Spleen (tissue), 11 donors: ENCODE results near the gene PDK4. TPM values are rescaled to one million over a fixed set of nuclear protein-coding genes. Genes with fewer than 3 reads are reported as not detected.

Experiments
- DNase-seq: peaks from one replicate; pipeline ENCODE4 v3.0.0-alpha.2; 2020
- H3K27ac ChIP-seq, 8 donors: fragments of 200-600 bp; sonication (generic) in 7 of 8; 1 replicate in 4 of 8; 2 replicates in 4 of 8; pipeline versions ENCODE4 v1.5.0 to v1.8.0; 2016 to 2021; ENCODE audit warnings: inconsistent platforms in 4 of 8, mild to moderate bottlenecking in 4 of 8, moderate library complexity in 1 of 8
- H3K27me3 ChIP-seq, 7 donors: fragments of 200-600 bp; sonication (generic) in 6 of 7; replicated peaks in 1 of 7; 1 replicate in 4 of 7; 2 replicates in 3 of 7; pipeline versions ENCODE4 v1.5.0 to v1.8.0; 2016 to 2021; ENCODE audit warnings: inconsistent platforms in 3 of 7, mild to moderate bottlenecking in 1 of 7
- H3K36me3 ChIP-seq, 6 donors: fragments of 200-600 bp; sonication (generic) in 5 of 6; 1 replicate in 4 of 6; 2 replicates in 2 of 6; pipeline versions ENCODE4 v1.5.0 to v1.8.0; 2016 to 2021; ENCODE audit warnings: inconsistent platforms in 2 of 6
- H3K4me1 ChIP-seq, 6 donors: fragments of 200-600 bp; sonication (generic) in 5 of 6; 1 replicate in 3 of 6; 2 replicates in 3 of 6; pipeline versions ENCODE4 v1.5.0 to v1.8.0; 2016 to 2021; ENCODE audit warnings: inconsistent platforms in 3 of 6
- H3K4me3 ChIP-seq, 8 donors: fragments of 200-600 bp; sonication (generic) in 7 of 8; 1 replicate in 4 of 8; 2 replicates in 4 of 8; pipeline versions ENCODE4 v1.5.0 to v1.8.0; 2016 to 2021; ENCODE audit warnings: inconsistent platforms in 4 of 8, mild to moderate bottlenecking in 4 of 8, moderate library complexity in 2 of 8
- H3K9me3 ChIP-seq, 8 donors: fragments of 200-600 bp; sonication (generic) in 7 of 8; 1 replicate in 4 of 8; 2 replicates in 4 of 8; pipeline versions ENCODE4 v1.5.0 to v1.8.0; 2016 to 2021; ENCODE audit warnings: inconsistent platforms in 4 of 8
- CTCF ChIP-seq, 11 experiments: fragments of 200-600 bp in 7 of 11; fragments of 450-650 bp in 4 of 11; sonication (generic) in 4 of 11; IDR thresholded peaks in 8 of 11; conservative IDR thresholded peaks in 3 of 11; 1 replicate in 7 of 11; 2 replicates in 4 of 11; pipeline versions ENCODE4 v1.4.0 to v1.8.0; 2016 to 2021; ENCODE audit warnings: antibody characterized with exemption in 11 of 11, inconsistent platforms in 4 of 11, mild to moderate bottlenecking in 1 of 11
- POLR2A ChIP-seq, 3 donors: fragments of 450-650 bp; IDR thresholded peaks; one replicate each; pipeline ENCODE4 v1.5.1; 2017; ENCODE audit warnings: antibody characterized with exemption in 3 of 3, mild to moderate bottlenecking in 1 of 3
- POLR2AphosphoS5 ChIP-seq, 3 donors: sonication (generic); formaldehyde crosslinking; IDR thresholded peaks; one replicate each; pipeline ENCODE4 v1.5.1; 2017; ENCODE audit warnings: antibody characterized with exemption in 3 of 3
- WGBS, 5 donors: extraction: QIAGEN DNeasy Blood & Tissue Kit in 3 of 5; methylation state at CpG; one replicate each; pipeline versions ENCODE4 v1.1.5 to v1.1.7; 2013 to 2018; 5-methylcytosine and 5-hydroxymethylcytosine counted together
- intact Hi-C: fragments of 100-400 bp; cut with DNase I; formaldehyde crosslinking; loops from one replicate; pipeline ENCODE4 v1.15.0; 2023; ENCODE audit warnings: low total_unique reads
- polyA plus RNA-seq, 3 donors: library from polyadenylated mRNA; stranded (reverse); fragments of 200-250 nt; gene quantifications; one replicate each; pipeline ENCODE4 v1.2.1, GENCODE V29; 2013
- total RNA-seq, 7 donors: library from RNA; depleted of rRNA in 3 of 7; stranded (reverse); fragments of >200 nt in 3 of 7; fragmentation: NEBNext Ultra II Directional in 4 of 7; extraction: Animal tissue kit (Norgen Biotek cat#: 25700) in 4 of 7; gene quantifications; one replicate each; pipeline versions ENCODE4 v1.1.0 to v1.2.1, GENCODE V29; 2016 to 2021
- donor health status: healthy with polysubstance abuse.
- donor health status: DM: no; HTN: no; CAD: no; lungs with moderate emphysema.
- donor health status: DM: no; HTN: no; CAD: no.
- donor health status: Bipolar disorder and iron deficiency.
- donor health status: healthy.
- donor health status: DM: no; HTN: no; CAD: no.
- donor health status: DM: yes; HTN: yes; CAD: no.

The PDK4 gene
- total and polyA plus RNA-seq, 10 donors, result 21.1 to 1,055 (median 167) TPM

GRCh38 chr7:95585426-95585789 lies 10.9 kb downstream of the PDK4 start:
- peaks cover 0 to 35% (median 16%) of the 10 kb centered on the region in 6 donors for H3K4me1 ChIP-seq
- H3K27ac ChIP-seq, result peak overlapping the region in 3 of 8 donors; percentile 10 to 94 (median 26)
- intact Hi-C loops, result no loop called here
- 62 to 84% (median 76%) methylated on average over 3 of the region's 3 CpGs for WGBS, 5 donors
- peaks cover 0 to 77% (median 26%) of the 10 kb centered on the region in 6 donors for H3K36me3 ChIP-seq
- H3K27me3 ChIP-seq, result no peaks in the 10 kb centered on the region
- H3K4me3 ChIP-seq, result peak overlapping the region in 1 of 8 donors; percentile 81
- TF ChIP-seq POLR2AphosphoS5 (IDR thresholded peaks at IDR 0.05), result peak in 1 of 3 donors; percentile 88
- TF ChIP-seq POLR2A (IDR thresholded peaks at IDR 0.05), result no peak
- DNase-seq, result no peak
- H3K9me3 ChIP-seq, result no peaks in the 10 kb centered on the region

DNA sequence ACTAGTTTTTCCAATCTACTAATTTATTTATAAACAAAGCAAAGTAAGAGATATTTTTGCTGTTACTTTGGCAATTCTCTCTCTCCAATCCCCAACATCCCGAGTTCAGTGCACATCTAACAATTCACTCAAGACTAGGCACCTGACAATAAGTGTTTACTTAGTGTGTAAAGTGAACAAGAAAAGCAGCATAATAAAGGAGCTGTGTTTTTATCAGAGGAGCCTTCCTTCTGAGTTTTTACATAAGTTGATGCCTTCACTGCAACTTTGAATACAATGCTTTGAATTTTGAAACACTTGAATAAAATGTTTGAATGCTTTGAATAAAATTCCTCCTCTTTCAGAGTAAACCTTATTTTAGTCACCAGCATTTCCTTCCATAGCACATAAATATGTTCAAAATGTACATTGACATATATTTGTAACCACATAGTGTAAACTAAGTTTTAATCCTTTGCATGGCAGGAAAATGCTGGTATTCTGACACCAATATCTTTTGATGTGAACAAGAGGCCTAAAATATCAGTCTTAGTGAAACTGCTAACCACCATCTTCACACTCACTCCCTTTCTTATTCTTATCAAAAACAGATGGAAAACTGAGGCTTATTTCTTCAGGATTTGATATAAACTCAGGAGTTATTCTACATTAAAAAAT lies 11.4 kb downstream of the PDK4 start:
- no peaks in the 10 kb centered on the region for H3K27me3 ChIP-seq
- peaks cover 0 to 72% (median 26%) of the 10 kb centered on the region in 6 donors for H3K36me3 ChIP-seq
- no peaks in the 10 kb centered on the region for H3K9me3 ChIP-seq
- 78 to 91% (median 86%) methylated on average over 1 of the region's 1 CpG for WGBS, 5 donors
- no peak for DNase-seq
- TF ChIP-seq POLR2A (IDR thresholded peaks at IDR 0.05) (peak in 1 of 3 donors; percentile 48), CTCF (IDR thresholded peaks at IDR 0.05 in 8 of 11, conservative IDR thresholded peaks at IDR 0.05 in 3 of 11) (no peak), POLR2AphosphoS5 (IDR thresholded peaks at IDR 0.05) (peak in 1 of 3 donors; percentile 39)
- peak overlapping the region in 1 of 8 donors; percentile 81 for H3K4me3 ChIP-seq
- H3K27ac ChIP-seq, result peak overlapping the region in 3 of 8 donors; percentile 10 to 94 (median 26)
- peaks cover 0 to 35% (median 16%) of the 10 kb centered on the region in 6 donors for H3K4me1 ChIP-seq
- intact Hi-C loops, result no loop called here

GRCh38 chr7:95583834-95584621 lies 12.3 kb downstream of the PDK4 start:
- DNase-seq, result no peak
- intact Hi-C loops, result no loop called here
- Histone ChIP-seq H3K9me3 (no peaks in the 10 kb centered on the region), H3K4me3 (no peak overlapping the region), H3K27ac (peak overlapping the region in 2 of 8 donors; percentile 6 to 10), H3K36me3 (peaks cover 0 to 63% (median 25%) of the 10 kb centered on the region in 6 donors), H3K27me3 (no peaks in the 10 kb centered on the region), H3K4me1 (peaks cover 0 to 27% (median 11%) of the 10 kb centered on the region in 6 donors)
- 59 to 91% (median 61%) methylated on average over 3 of the region's 3 CpGs for WGBS, 5 donors
- TF ChIP-seq CTCF (IDR thresholded peaks at IDR 0.05 in 8 of 11, conservative IDR thresholded peaks at IDR 0.05 in 3 of 11), result no peak
- TF ChIP-seq POLR2AphosphoS5 (IDR thresholded peaks at IDR 0.05), result peak in 1 of 3 donors; percentile 54
- TF ChIP-seq POLR2A (IDR thresholded peaks at IDR 0.05), result peak in 1 of 3 donors; percentile 53

DNA sequence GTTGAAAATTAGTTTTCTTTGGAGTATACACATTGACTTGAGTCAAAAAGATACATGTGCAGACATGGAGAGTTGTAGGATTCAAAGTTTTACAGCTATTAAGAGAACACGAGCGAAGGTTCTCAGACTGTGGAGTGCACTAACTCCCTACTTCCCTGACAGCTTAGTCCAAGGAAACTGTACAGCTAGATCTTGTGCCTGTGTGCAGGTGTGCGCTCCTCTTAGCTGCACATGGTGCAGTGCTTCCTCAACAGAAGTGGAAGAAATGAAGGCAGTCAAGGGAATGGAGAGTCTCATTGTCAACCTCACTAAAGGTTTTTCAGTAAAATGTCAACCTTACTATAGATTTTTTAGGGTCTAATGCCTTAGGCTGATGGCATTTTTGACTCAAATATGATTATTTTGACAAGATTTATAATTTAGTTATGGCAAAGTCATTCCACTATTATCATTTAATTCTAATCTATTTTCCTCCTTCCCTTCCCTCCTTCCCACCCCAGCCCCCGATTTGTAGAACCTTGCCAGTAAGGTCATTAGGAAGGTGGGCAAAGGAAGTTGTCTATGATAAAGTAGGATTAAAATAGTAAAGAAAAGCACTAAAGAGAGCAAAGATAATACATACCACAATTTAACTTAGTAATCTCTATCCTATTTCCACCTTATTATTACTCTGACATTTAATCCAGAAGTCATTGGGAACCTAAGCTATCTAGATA lies 13.6 kb downstream of the PDK4 start:
- H3K4me1 ChIP-seq, result peaks cover 0 to 14% (median 1%) of the 10 kb centered on the region in 6 donors
- intact Hi-C loops, result no loop called here
- peaks cover 0 to 50% (median 21%) of the 10 kb centered on the region in 6 donors for H3K36me3 ChIP-seq
- no peaks in the 10 kb centered on the region for H3K27me3 ChIP-seq
- DNase-seq, result no peak
- peak in 1 of 3 donors; percentile 97 for TF ChIP-seq POLR2AphosphoS5 (IDR thresholded peaks at IDR 0.05)
- peak in 1 of 3 donors; percentile 7 for TF ChIP-seq POLR2A (IDR thresholded peaks at IDR 0.05)
- no peak for TF ChIP-seq CTCF (IDR thresholded peaks at IDR 0.05 in 8 of 11, conservative IDR thresholded peaks at IDR 0.05 in 3 of 11)
- no peak overlapping the region for H3K4me3 ChIP-seq
- 89 to 95% (median 93%) methylated on average over 4 of the region's 4 CpGs for WGBS, 5 donors
- peak overlapping the region in 2 of 8 donors; percentile 9 to 12 for H3K27ac ChIP-seq
- no peaks in the 10 kb centered on the region for H3K9me3 ChIP-seq
